HG03439 (cell line): ENCODE results near the gene LCAT.
"Not testable (repeated sequence)": the region's sequence is repeated elsewhere in the genome, so short reads cannot be mapped to it uniquely, and the experiment has no call there.

Experiments
- ATAC-seq: cut with Tn5 transposase; IDR thresholded peaks from one replicate; pipeline ENCODE4 v1.9.1; 2021; ENCODE audit warnings: mild to moderate bottlenecking, moderate library complexity; ENCODE audit not compliant: unreplicated experiment

Gene LCAT, protein sequence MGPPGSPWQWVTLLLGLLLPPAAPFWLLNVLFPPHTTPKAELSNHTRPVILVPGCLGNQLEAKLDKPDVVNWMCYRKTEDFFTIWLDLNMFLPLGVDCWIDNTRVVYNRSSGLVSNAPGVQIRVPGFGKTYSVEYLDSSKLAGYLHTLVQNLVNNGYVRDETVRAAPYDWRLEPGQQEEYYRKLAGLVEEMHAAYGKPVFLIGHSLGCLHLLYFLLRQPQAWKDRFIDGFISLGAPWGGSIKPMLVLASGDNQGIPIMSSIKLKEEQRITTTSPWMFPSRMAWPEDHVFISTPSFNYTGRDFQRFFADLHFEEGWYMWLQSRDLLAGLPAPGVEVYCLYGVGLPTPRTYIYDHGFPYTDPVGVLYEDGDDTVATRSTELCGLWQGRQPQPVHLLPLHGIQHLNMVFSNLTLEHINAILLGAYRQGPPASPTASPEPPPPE

DNA sequence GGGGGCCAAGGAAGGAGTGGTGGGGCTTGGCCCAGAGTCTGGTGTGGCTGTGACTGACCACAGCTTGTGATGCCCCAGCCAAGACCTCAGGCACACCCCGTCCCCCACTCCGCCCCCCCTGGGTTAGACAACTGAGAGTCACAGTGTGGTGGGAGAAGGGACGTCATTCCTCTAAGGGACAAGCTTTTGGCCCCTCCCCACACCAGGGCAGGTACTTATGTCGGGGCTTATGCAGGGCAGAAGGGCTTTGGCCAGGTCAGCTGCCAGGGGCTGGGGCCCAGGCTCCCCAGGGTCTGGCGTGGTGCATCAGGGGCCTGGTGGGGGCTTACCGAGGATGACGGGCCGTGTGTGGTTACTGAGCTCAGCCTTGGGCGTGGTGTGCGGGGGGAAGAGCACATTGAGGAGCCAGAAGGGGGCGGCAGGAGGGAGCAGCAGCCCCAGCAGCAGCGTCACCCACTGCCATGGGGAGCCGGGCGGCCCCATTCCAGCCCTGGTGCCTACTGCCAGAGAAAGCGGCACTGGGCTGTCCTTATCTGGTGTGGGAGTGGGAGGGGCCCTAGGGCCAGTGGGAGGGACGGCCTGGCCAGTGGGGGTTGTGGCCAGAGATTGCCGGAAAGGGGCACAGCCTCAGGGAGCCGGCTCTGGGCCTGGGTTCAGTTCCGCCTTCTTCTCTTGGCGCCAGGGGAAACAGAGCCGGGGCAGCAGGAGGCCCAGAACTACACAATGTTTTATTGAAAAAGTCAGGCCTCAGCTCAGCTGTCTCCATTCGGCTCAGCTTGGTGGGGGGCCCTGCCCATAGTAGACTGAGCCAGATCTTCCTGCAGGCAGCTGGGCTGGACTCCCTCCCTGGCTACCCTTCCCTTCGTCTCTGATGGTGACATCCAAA is at the start of gene LCAT:
Gene LCAT, minus strand, starts transcription at position 502 of the 886 bp plus-strand sequence. Its CDS starts 19 bp downstream, at position 483.
- no peak for ATAC-seq

GRCh38 chr16:67993207-67994039 is 49.5 kb upstream of the LCAT start:
- peak; percentile 79 for ATAC-seq

- ATAC-seq = no peak
Observed at GRCh38 chr16:67992661-67993206, 48.8 kb upstream of the LCAT start.

DNA sequence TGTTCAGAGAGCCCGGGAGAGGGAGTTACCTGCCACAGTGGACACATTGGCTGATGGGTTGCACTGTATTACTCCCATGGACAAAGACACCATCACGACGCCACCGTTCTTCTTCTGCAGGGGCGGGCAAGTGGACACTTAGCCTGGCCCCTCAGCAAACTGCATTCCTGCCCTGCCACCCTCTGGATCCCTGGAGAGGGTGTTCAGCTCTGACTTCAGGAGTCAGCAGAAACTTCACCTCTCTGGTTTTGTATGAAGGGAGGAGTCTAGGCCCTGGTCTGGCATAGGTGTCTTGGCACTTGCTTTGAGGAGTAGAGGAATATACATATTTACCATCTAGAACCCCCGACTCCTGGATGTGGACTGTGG is 46.1 kb upstream of the LCAT start:
- no peak for ATAC-seq

DNA sequence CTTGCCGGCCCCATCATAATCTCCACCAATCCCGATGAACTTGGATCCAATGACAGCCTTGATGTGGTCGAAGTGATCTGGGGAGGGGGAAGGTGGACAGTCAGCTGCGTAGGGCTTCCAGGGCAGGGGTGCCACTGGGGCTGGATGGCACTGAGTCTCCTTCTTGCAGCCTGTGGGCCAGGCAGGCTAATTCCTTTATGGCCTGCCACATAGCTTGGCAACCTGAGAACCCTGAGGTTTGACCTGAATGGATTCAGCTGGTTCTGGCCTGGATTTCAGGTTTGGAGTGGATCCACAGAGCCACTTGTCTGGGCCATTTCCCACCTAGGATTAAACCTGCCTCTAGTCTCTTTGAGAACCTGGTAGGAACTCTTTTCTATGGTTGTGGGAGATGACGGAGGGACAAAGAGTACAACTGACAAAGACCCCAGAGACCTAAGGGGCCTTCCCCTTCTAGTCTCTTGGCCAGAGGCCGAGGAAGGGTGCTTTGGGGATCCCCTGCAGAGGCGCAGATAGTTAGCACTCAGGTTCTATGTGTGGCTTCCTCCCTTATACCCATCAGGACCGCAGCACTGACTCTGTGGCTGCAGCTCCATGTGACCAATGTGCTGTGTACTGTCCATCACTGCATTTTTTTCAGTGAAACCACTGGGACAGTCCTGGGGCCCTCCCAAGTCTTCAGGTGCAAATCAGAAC is 45.5 kb upstream of the LCAT start:
- ATAC-seq = no peak

DNA sequence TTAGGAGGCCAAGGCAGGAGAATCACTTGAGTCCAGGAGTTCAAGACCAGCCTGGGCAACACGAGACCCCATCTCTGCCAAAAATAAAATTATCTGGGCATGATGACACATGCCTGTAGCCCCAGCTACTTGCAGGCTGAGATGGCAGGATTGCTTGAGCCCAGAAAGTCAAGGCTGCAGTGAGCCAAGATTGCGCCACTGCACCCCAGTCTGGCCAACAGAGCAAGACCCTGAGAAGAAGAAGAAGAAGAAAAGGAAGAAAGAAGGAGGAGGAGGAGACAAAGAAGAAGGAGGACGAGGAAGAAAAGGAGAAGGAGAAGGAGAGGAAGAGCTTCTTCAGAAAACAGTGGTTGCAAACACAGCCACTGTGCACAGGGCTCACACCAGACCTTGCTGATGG is 44.8 kb upstream of the LCAT start:
- ATAC-seq = no peak

DNA sequence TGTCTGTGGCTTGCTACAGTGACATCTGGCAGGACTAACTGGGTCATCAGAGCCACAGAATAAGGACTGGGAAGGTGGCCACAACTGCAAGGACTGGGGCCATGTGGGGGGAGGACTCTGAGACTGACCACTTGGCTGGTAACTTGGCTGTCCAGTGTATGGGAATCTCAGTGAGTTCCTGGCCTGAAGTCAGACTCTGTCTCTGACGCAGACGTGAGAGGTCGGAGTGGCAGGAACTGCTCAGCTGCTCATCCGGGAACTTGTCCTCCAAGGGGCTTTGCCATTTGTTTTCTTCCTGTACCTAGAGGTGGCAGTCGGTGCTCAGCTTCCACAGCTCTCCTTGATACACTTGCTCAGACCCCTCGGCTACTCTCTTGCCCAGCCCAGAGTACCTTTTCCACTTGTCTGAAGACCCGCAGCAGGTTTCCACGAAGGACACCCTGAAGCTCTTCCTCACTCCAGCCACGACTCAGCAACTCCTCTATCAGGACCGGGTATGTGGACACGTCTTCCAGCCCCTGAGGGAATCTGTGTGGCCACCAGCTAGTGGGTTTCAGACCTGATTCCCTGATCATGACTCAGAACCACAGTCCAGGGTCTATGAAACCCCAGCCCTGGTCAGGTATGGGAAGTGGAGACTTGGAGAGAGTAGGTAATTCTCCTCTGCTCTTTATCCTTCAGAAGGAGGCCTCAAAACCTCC is 43.7 kb upstream of the LCAT start:
- no peak for ATAC-seq

GRCh38 chr16:67986949-67987348 is 43.0 kb upstream of the LCAT start:
- no peak for ATAC-seq

- no peak for ATAC-seq
Observed at GRCh38 chr16:67982011-67982696, 38.2 kb upstream of the LCAT start.

DNA sequence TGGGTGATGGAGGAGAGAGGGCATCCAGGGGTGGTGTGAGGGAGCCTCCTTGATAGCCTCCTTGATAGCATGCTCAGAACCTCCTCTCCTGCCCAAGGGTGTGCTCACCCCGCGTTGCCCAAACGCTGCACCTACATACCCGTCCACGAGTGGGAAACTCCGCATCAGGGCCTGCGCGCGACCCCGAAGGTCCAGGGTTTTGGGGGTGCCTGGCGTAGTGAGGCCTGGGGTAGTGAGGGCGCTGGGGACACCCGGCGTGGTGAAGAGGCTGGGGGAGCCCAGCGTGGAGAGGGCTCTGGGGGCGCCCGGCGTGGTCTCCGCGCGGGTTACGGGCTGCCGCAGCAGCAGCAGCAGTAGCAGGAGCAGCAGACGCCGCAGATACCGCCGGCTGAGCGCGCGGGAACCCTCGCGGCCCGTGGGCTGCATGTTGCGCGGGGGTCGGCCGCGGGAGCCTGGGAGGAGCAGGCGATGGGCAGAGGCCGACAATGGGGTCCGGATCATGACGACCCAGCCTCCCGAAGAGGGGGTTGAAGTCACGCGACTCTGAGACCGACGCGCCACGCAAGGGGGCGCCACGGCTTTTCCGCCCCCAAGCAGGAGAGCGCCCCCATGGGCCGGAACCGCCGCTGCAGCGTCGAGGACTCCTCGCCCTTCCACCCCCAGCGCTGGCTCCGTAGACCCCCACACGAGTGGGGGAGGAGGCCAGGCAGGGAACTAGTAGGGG is 36.2 kb upstream of the LCAT start, which contains the start of gene DPEP3:
Gene DPEP3, minus strand, starts transcription at position 545 of the 724 bp plus-strand sequence. Its CDS starts 119 bp downstream, at position 426.
- no peak for ATAC-seq

GRCh38 chr16:67977469-67978227 is 33.7 kb upstream of the LCAT start:
- ATAC-seq = no peak

GRCh38 chr16:67977005-67977404 is 33.1 kb upstream of the LCAT start:
- ATAC-seq = no peak

- no peak for ATAC-seq
Observed at GRCh38 chr16:67976205-67976604, 32.3 kb upstream of the LCAT start.

DNA sequence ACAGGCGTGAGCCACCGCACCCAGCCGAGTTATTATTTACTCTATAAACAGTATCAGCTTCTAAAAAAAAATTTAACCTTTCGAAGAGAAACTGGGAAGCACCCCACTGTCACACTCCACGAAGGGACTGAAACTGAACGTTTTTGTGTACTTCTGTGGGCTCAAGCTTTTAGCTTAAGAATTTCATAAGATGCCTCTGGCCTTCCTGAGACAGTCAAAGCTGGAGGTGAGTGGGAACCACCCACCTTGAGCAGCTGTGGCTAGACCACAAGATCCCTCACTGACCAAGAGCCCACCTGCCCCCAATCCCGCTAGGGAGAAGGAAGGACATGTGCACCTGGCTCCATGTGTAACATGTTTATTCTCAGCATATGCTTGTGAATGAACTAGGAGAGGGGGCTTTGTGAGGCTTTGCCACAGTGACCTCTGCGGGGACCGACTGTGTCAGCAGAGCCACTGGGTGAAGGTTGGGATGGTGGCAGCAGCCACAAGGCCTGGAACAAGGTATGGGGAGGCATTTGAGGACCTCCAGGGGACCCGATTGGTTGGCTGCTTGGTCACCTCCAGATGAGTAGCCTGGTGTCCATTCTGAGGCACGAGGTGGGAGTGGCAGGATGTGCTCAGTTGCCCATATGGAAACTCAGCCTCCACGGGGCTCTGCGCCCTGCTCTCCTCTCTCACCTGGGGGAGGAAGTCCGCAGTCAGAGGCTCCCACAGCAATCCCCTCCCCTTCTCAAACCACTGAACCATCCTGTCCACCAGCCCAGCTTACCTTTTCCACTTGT is 31.6 kb upstream of the LCAT start:
- ATAC-seq = no peak

DNA sequence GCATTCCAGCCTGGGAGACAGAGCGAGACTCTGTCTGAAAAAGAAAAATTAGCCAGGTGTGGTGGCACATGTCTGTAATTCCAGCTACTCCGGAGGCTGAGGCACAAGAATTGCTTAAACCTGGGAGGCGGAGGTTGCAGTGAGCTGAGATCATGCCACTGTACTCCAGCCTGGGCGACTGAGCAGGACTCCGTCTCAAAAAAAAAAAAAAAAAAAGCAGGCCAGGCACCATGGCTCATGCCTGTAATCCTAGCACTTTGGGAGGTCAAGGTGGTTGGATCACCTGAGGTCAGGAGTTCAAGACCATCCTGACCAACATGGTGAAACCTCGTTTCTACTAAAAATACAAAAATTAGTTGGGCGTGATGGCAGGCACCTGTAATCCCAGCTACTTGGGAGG is 28.4 kb upstream of the LCAT start:
- not testable (repeated sequence) for ATAC-seq

- ATAC-seq = no peak
Observed at GRCh38 chr16:67971111-67971510, 27.2 kb upstream of the LCAT start.
